B cell (primary cell): ENCODE data around the gene EP400. TPM values are rescaled to one million over a fixed set of nuclear protein-coding genes. Genes with fewer than 3 reads are reported as not detected.

Experiments used
- ATAC-seq: fragments of 200-7000 bp; cut with Tn5 transposase; one replicate; pipeline ENCODE4 v1.10.0; 2021; ENCODE audit warnings: low read depth, mild to moderate bottlenecking, moderate number of reproducible peaks, moderate library complexity
- CTCF ChIA-PET: fragments of 350-600 bp; sonication (Branson Sonifier 250); formaldehyde crosslinking; loops from one replicate; lab custom pipeline; 2021; ENCODE audit warnings: antibody characterized with exemption, inconsistent platforms; lab: Charles Lee
- POLR2A ChIA-PET: fragments of 350-600 bp; sonication (Branson Sonifier 250); formaldehyde crosslinking; loops from one replicate; lab custom pipeline; 2021; ENCODE audit warnings: antibody characterized with exemption; lab: Charles Lee
- DNase-seq: peaks from one replicate; pipeline ENCODE4 v3.0.0; 2013
- H2AFZ ChIP-seq: 2 replicates; pipeline ENCODE4 v1.6.1; 2012; ENCODE audit warnings: mild to moderate bottlenecking, low read depth, low read length; ENCODE audit not compliant: insufficient read depth, poor library complexity, severe bottlenecking
- H3K27ac ChIP-seq, 2 donors: 1 replicate in 1 of 2; 2 replicates in 1 of 2; pipeline ENCODE4 v1.5.1; 2012 to 2013; ENCODE audit warnings: low read length in 2 of 2, mild to moderate bottlenecking in 2 of 2, moderate library complexity in 1 of 2
- H3K27me3 ChIP-seq, 4 experiments: fragments of 200-600 bp in 1 of 4; sonication (generic) in 1 of 4; replicated peaks in 1 of 4; 1 replicate in 2 of 4; 2 replicates in 2 of 4; pipeline versions ENCODE4 v1.6.1 to v1.7.0; 2013 to 2016; ENCODE audit warnings: low read length in 3 of 4, mild to moderate bottlenecking in 2 of 4, mixed read lengths in 1 of 4, moderate library complexity in 1 of 4; ENCODE audit not compliant: insufficient read depth in 4 of 4, control insufficient read depth in 3 of 4; ENCODE audit errors: control extremely low read depth in 1 of 4
- H3K36me3 ChIP-seq, 2 experiments: replicated peaks in 1 of 2; 1 replicate in 1 of 2; 2 replicates in 1 of 2; pipeline versions ENCODE4 v1.6.1 to v1.7.1; 2013; ENCODE audit warnings: low read length in 1 of 2; ENCODE audit not compliant: insufficient read depth in 2 of 2, control insufficient read depth in 1 of 2; ENCODE audit errors: control extremely low read depth in 1 of 2, extremely low read depth in 1 of 2
- H3K4me1 ChIP-seq, 2 donors: fragments of 200-600 bp in 1 of 2; sonication (generic) in 1 of 2; 1 replicate in 1 of 2; 2 replicates in 1 of 2; pipeline versions ENCODE4 v1.5.1 to v1.6.1; 2013 to 2017; ENCODE audit warnings: low read length in 2 of 2; ENCODE audit not compliant: control insufficient read depth in 2 of 2, insufficient read depth in 2 of 2
- H3K4me2 ChIP-seq: replicated peaks from 2 replicates; pipeline ENCODE3; 2012; ENCODE audit warnings: mild to moderate bottlenecking, low read depth, low read length; ENCODE audit not compliant: poor library complexity, severe bottlenecking
- H3K4me3 ChIP-seq, 5 experiments: fragments of 200-600 bp in 1 of 5; sonication (generic) in 1 of 5; 1 replicate in 3 of 5; 2 replicates in 2 of 5; pipeline versions ENCODE4 v1.5.1 to v1.7.0; 2011 to 2016; ENCODE audit warnings: low read length in 4 of 5, mild to moderate bottlenecking in 4 of 5, low read depth in 2 of 5, control low read depth in 1 of 5, moderate library complexity in 1 of 5; ENCODE audit not compliant: insufficient read depth in 1 of 5; ENCODE audit errors: control extremely low read depth in 1 of 5, extremely low read depth in 1 of 5
- H3K79me2 ChIP-seq: fragments of 200-600 bp; sonication (generic); one replicate; pipeline ENCODE4 v1.6.0; 2016; ENCODE audit warnings: low read length; ENCODE audit not compliant: control insufficient read depth, insufficient read depth
- H3K9ac ChIP-seq: fragments of 200-600 bp; sonication (generic); 2 replicates; pipeline ENCODE4 v1.6.1; 2017; ENCODE audit warnings: mild to moderate bottlenecking, low read length, moderate library complexity
- H3K9me3 ChIP-seq, 3 donors: one replicate each; pipeline versions ENCODE4 v1.6.1 to v1.7.1; 2013; ENCODE audit warnings: low read length in 2 of 3; ENCODE audit not compliant: control insufficient read depth in 2 of 3, insufficient read depth in 1 of 3; ENCODE audit errors: control extremely low read depth in 1 of 3
- H4K20me1 ChIP-seq: 2 replicates; pipeline ENCODE4 v1.6.0; 2012; ENCODE audit warnings: mild to moderate bottlenecking, low read length; ENCODE audit not compliant: insufficient read depth, control insufficient read depth, poor library complexity, severe bottlenecking
- H3K27ac Mint-ChIP-seq: one replicate; pipeline ENCODE4 v1.8.0; 2021; ENCODE audit warnings: mixed read lengths
- H3K27me3 Mint-ChIP-seq: one replicate; pipeline ENCODE4 v1.8.0; 2021; ENCODE audit warnings: mixed read lengths
- H3K4me1 Mint-ChIP-seq: one replicate; pipeline ENCODE4 v1.8.0; 2021; ENCODE audit warnings: mixed read lengths
- H3K4me3 Mint-ChIP-seq: one replicate; pipeline ENCODE4 v1.8.0; 2021; ENCODE audit warnings: mixed read lengths
- H3K9me3 Mint-ChIP-seq: one replicate; pipeline ENCODE4 v1.8.0; 2022; ENCODE audit warnings: mixed read lengths; ENCODE audit not compliant: insufficient read depth
- CTCF ChIP-seq: fragments of 200-600 bp; IDR thresholded peaks from one replicate; pipeline ENCODE4 v1.8.0; 2022; ENCODE audit warnings: antibody characterized with exemption, mild to moderate bottlenecking
- EZH2 ChIP-seq: IDR thresholded peaks from 2 replicates; pipeline ENCODE4 v1.6.1; 2012; ENCODE audit warnings: borderline replicate concordance, low read depth, mild to moderate bottlenecking, moderate library complexity, low read length; ENCODE audit not compliant: insufficient read depth, poor library complexity, severe bottlenecking
- WGBS: methylation state at CpG from one replicate; pipeline ENCODE4 v1.1.5; 2013; ENCODE audit warnings: missing lambda C conversion rate; ENCODE audit not compliant: insufficient coverage; 5-methylcytosine and 5-hydroxymethylcytosine counted together
- intact Hi-C: fragments of 100-400 bp; cut with micrococcal nuclease; formaldehyde crosslinking; loops from one replicate; pipeline ENCODE4 v1.10.0; 2022
- polyA plus RNA-seq: library from polyadenylated mRNA; depleted of rRNA; stranded (reverse); fragments of >200 nt; gene quantifications from 2 replicates; pipeline ENCODE4 v1.2.3, GENCODE V29; 2012
- total RNA-seq, 2 donors: library from RNA; stranded (reverse); fragments of 120-200 nt in 1 of 2; gene quantifications; 1 replicate in 1 of 2; 2 replicates in 1 of 2; pipeline versions ENCODE4 v1.2.3 to v1.2.4, GENCODE V29; 2013 to 2022

Gene EP400
- total and polyA plus RNA-seq, 2 donors (not counting 1 experiment from before 2014, with no cell fraction given) = 17.3 to 82.2 TPM

GRCh38 chr12:131941116-131941986 lies 8.4 kb upstream of the EP400 start:
- Histone ChIP-seq H3K4me2 (no peak overlapping the region), H3K27ac (no peak overlapping the region), H4K20me1 (peaks cover 4% of the 10 kb centered on the region), H3K9me3 (peaks cover 0 to 11% (median 0%) of the 10 kb centered on the region in 3 donors), H3K27me3 (no peaks in the 10 kb centered on the region), H3K79me2 (peaks cover 2% of the 10 kb centered on the region), H3K4me3 (no peak overlapping the region), H3K4me1 (no peaks in the 10 kb centered on the region), H3K36me3 (peaks cover 0 to 49% of the 10 kb centered on the region in 2 experiments), H3K9ac (no peak overlapping the region), H2AFZ (no peak overlapping the region)
- CTCF ChIA-PET = no interaction called here
- DNase-seq = no peak
- no peak for ATAC-seq
- no peak for TF ChIP-seq EZH2
- TF ChIP-seq CTCF = no peak
- H3K27ac Mint-ChIP-seq = no peak overlapping the region
- H3K9me3 Mint-ChIP-seq = no peaks in the 10 kb centered on the region
- H3K4me3 Mint-ChIP-seq = no peak overlapping the region
- WGBS = 99% methylated on average over 46 of the region's 46 CpGs
- POLR2A ChIA-PET = no interaction called here
- no peaks in the 10 kb centered on the region for H3K27me3 Mint-ChIP-seq
- no peaks in the 10 kb centered on the region for H3K4me1 Mint-ChIP-seq
- intact Hi-C loops = no loop called here

GRCh38 chr12:131941987-131942341 lies 7.8 kb upstream of the EP400 start:
- H3K9me3 ChIP-seq = peaks cover 0 to 11% (median 0%) of the 10 kb centered on the region in 3 donors
- no peak overlapping the region for H3K4me2 ChIP-seq
- H3K27ac ChIP-seq = no peak overlapping the region
- Mint-ChIP-seq H3K27me3 (no peaks in the 10 kb centered on the region), H3K27ac (no peak overlapping the region), H3K4me1 (no peaks in the 10 kb centered on the region), H3K4me3 (no peak overlapping the region), H3K9me3 (no peaks in the 10 kb centered on the region)
- H3K9ac ChIP-seq = no peak overlapping the region
- peaks cover 0 to 49% of the 10 kb centered on the region in 2 experiments for H3K36me3 ChIP-seq
- POLR2A ChIA-PET = no interaction called here
- no peak overlapping the region for H3K4me3 ChIP-seq
- TF ChIP-seq CTCF = no peak
- TF ChIP-seq EZH2 = no peak
- peaks cover 4% of the 10 kb centered on the region for H4K20me1 ChIP-seq
- no peak overlapping the region for H2AFZ ChIP-seq
- peaks cover 2% of the 10 kb centered on the region for H3K79me2 ChIP-seq
- DNase-seq (no peak), ATAC-seq (no peak)
- CTCF ChIA-PET = no interaction called here
- H3K27me3 ChIP-seq = no peaks in the 10 kb centered on the region
- intact Hi-C loops = no loop called here
- 92% methylated on average over 6 of the region's 7 CpGs for WGBS
- H3K4me1 ChIP-seq = no peaks in the 10 kb centered on the region
